ENCODE results near the gene RAVER2.
"Not testable (repeated sequence)": the region's sequence is repeated elsewhere in the genome, so short reads cannot be mapped to it uniquely, and the experiment has no call there.

GRCh38 chr1:64820572-64820971 is 75.7 kb downstream of the RAVER2 start:
- not testable (repeated sequence) for TF ChIP-seq EZH2phosphoT487 (IDR thresholded peaks at IDR 0.05; ENCODE audit: insufficient read depth, low read depth); EZH2 (IDR thresholded peaks at IDR 0.05; ENCODE audit: insufficient read depth, poor library complexity, severe bottlenecking)

All from GM23248 (cell line).